Endometrial microvascular endothelial cells (primary cell): ENCODE results near the gene VPS26B. TPM values are rescaled to one million over a fixed set of nuclear protein-coding genes. Genes with fewer than 3 reads are reported as not detected.
"Not testable (repeated sequence)": the region's sequence is repeated elsewhere in the genome, so short reads cannot be mapped to it uniquely, and the experiment has no call there.

Source experiments
- in situ Hi-C: cut with HindIII; loops from 2 replicates; pipeline ENCODE4 v1.10.0; 2017; ENCODE audit warnings: low sequenced_read_pairs, low pct_unique_long_range_greater_than_20kb; ENCODE audit errors: inconsistent ontology term
- total RNA-seq: library from RNA; depleted of rRNA; stranded (reverse); fragments of >200 nt; gene quantifications from one replicate; pipeline ENCODE4 v1.2.3, GENCODE V29; 2015; ENCODE audit errors: inconsistent ontology term

Gene VPS26B
- total RNA-seq, 1 donor from 2014 or later: 35.1 TPM

- in situ Hi-C loops: no loop called here
Measured at GRCh38 chr11:134275188-134275533, 50.7 kb downstream of the VPS26B start.

- in situ Hi-C loops: no loop called here
Measured at GRCh38 chr11:134275534-134276395, 51.3 kb downstream of the VPS26B start, which contains the start of gene GLB1L3. GLB1L3 (plus strand) TSS chr11:134276379; CDS start chr11:134276741, 362 bp downstream.

DNA sequence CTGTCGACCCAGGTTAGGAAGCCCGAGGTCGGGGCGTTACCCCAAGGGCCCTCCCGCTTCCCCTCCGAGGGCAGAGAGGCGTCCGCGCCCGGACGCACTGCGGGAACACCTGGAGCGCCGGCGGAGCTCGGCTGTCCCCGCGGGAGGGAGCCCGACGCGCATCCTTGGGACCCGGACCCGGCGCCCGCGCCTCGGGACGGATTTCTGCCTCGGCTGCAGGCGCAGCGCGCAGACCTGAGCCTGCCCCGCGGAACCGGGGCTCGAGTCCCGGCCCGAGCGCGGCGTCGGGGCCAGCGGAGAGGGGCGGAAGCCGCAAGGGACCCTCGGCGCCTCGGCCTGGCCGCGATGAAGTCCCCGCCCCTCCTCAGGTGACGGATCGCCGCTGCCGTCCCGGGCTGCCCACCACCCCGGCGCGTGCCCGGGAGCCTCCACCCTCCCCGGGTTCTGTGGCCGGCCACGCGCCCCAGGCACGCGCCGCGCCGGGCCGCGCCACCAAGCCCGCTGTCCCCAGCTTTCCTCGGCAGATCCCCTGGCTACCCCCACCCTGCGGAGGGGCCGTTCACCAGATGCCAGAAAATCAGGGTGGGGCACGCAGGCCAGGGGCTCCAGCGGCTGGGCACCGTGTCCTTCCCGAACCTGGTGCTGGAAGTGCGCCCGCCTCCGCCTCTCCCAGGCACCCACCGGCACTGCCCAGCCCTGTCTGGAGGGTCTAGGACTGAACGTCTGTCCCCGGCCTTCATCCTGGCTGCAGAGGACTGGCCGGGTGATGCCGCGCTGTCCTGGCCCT lies 52.1 kb downstream of the VPS26B start:
- in situ Hi-C loops: no loop called here

GRCh38 chr11:134277183-134278001 lies 52.9 kb downstream of the VPS26B start:
- in situ Hi-C loops: no loop called here

GRCh38 chr11:134278356-134278755 lies 53.9 kb downstream of the VPS26B start:
- in situ Hi-C loops: no loop called here

DNA sequence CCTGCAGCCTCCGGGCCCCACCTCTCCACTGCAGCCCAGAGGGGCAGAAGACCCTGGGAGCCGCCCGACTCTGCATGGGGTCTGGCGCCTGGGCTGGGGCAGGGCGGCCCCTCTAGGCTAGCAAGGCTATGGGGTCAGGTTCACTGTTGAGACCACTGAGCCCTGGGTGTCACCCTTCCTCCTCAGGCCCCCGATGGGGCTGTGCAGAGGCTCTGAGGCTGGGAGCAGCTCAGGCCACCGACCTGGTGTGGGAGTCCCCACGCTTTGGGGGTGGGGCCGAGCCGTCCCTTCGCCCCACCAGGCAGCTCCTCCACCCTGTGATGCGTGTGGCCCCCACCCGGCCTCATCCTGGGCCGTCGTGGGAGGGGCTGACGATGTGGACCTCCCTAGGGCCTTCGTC lies 57.2 kb downstream of the VPS26B start:
- in situ Hi-C loops: not testable (repeated sequence)

- in situ Hi-C loops: no loop called here
Measured at GRCh38 chr11:134282121-134283045, 57.9 kb downstream of the VPS26B start.

DNA sequence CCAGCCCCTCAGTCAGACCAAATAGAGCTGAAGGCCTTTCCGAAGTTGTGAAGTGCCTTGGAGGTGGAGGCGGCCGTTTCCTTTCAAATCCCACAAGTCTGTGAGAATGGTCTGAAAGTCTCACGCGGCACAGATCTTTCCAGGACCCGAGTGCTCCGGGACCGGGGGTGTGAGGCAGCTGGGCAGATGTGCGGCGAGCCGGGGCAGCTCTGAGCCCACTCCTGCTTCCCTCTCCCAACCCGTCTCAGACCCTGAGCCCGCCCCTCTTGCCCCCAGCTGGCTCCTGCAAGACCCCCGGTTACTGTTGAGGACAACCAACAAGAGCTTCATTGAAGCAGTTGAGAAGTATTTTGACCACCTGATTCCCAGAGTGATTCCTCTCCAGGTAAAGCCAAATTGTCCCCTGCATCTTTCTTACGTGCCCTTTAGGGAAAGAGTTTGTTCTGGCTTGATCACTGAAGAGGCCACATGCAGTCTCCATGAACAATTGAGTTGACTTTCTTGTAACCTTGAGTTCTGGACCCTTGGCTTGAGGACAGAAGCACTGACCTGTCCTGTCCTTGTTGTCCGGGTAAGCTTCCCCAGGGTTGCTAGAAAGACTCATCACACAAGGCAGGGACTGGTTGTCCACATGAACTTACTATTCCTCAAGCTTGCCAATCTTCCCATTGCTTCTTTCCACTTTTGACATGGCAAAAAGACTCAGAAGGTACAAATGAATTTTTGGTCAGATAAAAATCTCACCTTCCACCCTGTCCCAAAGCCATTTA lies 59.2 kb downstream of the VPS26B start:
- in situ Hi-C loops: no loop called here

GRCh38 chr11:134284349-134284748 lies 59.9 kb downstream of the VPS26B start:
- in situ Hi-C loops: not testable (repeated sequence)

GRCh38 chr11:134287561-134287960 lies 63.1 kb downstream of the VPS26B start:
- in situ Hi-C loops: no loop called here

- in situ Hi-C loops: no loop called here
Measured at GRCh38 chr11:134288486-134288885, 64.0 kb downstream of the VPS26B start.

GRCh38 chr11:134289167-134289566 lies 64.7 kb downstream of the VPS26B start:
- in situ Hi-C loops: no loop called here

DNA sequence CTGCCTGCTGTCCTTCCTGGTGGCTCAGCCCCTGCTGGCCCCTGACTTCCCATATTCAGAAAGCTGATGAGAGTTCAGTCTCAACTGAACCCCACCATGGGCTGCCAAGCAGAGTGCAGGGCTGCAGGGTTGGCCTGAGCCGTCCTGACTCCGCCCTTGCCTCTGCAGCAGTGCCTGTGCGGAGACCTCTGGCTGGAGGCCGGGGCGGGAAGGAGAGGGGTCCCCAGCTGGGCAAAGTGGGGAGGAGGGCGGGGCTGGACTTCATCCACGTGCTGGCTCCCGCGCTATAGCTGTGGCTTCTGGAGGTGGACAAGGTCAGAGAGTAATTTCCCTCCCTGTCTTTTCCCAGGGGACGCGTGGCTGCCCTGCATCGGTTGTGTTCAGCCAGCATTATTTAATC lies 65.3 kb downstream of the VPS26B start:
- in situ Hi-C loops: no loop called here

- in situ Hi-C loops: no loop called here
Measured at GRCh38 chr11:134290646-134291045, 66.2 kb downstream of the VPS26B start.

- in situ Hi-C loops: no loop called here
Measured at GRCh38 chr11:134291196-134291595, 66.7 kb downstream of the VPS26B start.

DNA sequence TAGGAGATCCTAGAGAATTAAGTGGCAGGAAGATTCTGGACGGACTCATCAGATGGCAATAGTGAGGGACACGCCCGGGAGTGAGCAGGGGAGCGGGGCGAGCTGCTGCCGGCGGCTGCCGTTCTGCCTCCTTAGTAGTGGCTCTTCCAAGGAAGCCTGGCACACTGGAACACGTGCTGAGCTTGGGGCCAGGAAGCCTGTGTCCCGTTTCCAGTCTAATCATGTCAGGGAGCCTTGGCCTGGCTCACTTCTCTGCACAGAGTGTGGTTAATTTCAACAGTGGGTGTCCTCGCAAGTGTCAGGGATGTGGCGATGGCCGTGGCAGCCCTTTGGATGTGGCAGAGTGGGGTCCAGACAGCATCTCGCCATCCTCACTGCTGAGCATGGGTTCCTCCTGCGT lies 68.2 kb downstream of the VPS26B start:
- in situ Hi-C loops: no loop called here
